Daoy (cell line): ENCODE data around the gene HGS. TPM values are rescaled to one million over a fixed set of nuclear protein-coding genes. Genes with fewer than 3 reads are reported as not detected.

Experiments used
- DNase-seq: peaks from one replicate; pipeline ENCODE4 v3.0.0-alpha.2; 2015; ENCODE audit warnings: low read depth
- total RNA-seq: library from RNA; depleted of rRNA; stranded (reverse); fragments of >200 nt; shearing (Covaris generic); gene quantifications from 2 replicates; pipeline ENCODE4 v1.2.3, GENCODE V29; 2014

The HGS gene
- total RNA-seq, 1 experiment from 2014 or later = 187 TPM

GRCh38 chr17:81684442-81684911, 666 bp downstream of the HGS start:
- peak; percentile 91 for DNase-seq

- peak; percentile 83 for DNase-seq
Measured at GRCh38 chr17:81685108-81685507, 1.3 kb downstream of the HGS start.

- no peak for DNase-seq
Measured at GRCh38 chr17:81686614-81687013, 2.8 kb downstream of the HGS start.

- DNase-seq = no peak
Measured at GRCh38 chr17:81687770-81688541, 4.1 kb downstream of the HGS start.

- DNase-seq = no peak
Measured at GRCh38 chr17:81688616-81689015, 4.8 kb downstream of the HGS start.

- no peak for DNase-seq
Measured at GRCh38 chr17:81690066-81690465, 6.3 kb downstream of the HGS start.

GRCh38 chr17:81690549-81690948, 6.7 kb downstream of the HGS start:
- no peak for DNase-seq

GRCh38 chr17:81691196-81691595, 7.4 kb downstream of the HGS start:
- DNase-seq = no peak

- DNase-seq = no peak
Measured at GRCh38 chr17:81691608-81692007, 7.8 kb downstream of the HGS start.

- no peak for DNase-seq
Measured at GRCh38 chr17:81693509-81694210, 9.8 kb downstream of the HGS start.

- DNase-seq = no peak
Measured at GRCh38 chr17:81694810-81695209, 11.0 kb downstream of the HGS start.

- DNase-seq = no peak
Measured at GRCh38 chr17:81695211-81695610, 11.4 kb downstream of the HGS start.

GRCh38 chr17:81695801-81696200, 12.0 kb downstream of the HGS start:
- no peak for DNase-seq

GRCh38 chr17:81696218-81696941, 12.6 kb downstream of the HGS start:
- no peak for DNase-seq

- DNase-seq = no peak
Measured at GRCh38 chr17:81697261-81698044, 13.6 kb downstream of the HGS start.

- DNase-seq = no peak
Measured at GRCh38 chr17:81700353-81701287, 16.8 kb downstream of the HGS start.

- peak; percentile 42 for DNase-seq
Measured at GRCh38 chr17:81701288-81702071, 17.7 kb downstream of the HGS start.

- peak; percentile 97 for DNase-seq
Measured at GRCh38 chr17:81702934-81703746, 19.3 kb downstream of the HGS start, which contains the start of gene MRPL12. TSS of gene MRPL12 (plus strand) at chr17:81703367. CDS start at chr17:81703502, 135 bp downstream.
